SK-N-SH (cell line): ENCODE data around the gene MAN1A1. TPM values are rescaled to one million over a fixed set of nuclear protein-coding genes. Genes with fewer than 3 reads are reported as not detected.

Source experiments
- CTCF ChIA-PET: fragments of 300-600, 350-600 bp; formaldehyde crosslinking; extraction: SDS; loops from one replicate; lab custom pipeline; 2021; lab: Yijun Ruan, JAX
- POLR2A ChIA-PET: fragments of 350-600 bp; sonication (Branson Sonifier 250); formaldehyde crosslinking; extraction: SDS; loops from one replicate; lab custom pipeline; 2020; ENCODE audit warnings: antibody characterized with exemption, inconsistent platforms; lab: Yijun Ruan, JAX
- DNase-seq: peaks from one replicate; pipeline ENCODE4 v3.0.0; 2012
- H2AFZ ChIP-seq: fragments of 200-600 bp; sonication (generic); 2 replicates; pipeline ENCODE4 v1.8.1; 2016; ENCODE audit warnings: antibody characterized with exemption, mild to moderate bottlenecking, low read depth
- H3F3A ChIP-seq: fragments of 200-600 bp; sonication (generic); replicated peaks from 2 replicates; pipeline ENCODE3; 2016; ENCODE audit warnings: antibody characterized with exemption, mild to moderate bottlenecking; ENCODE audit not compliant: insufficient read depth
- H3K27ac ChIP-seq, 2 experiments: fragments of 200-500 bp in 1 of 2; fragments of 200-600 bp in 1 of 2; sonication (Bioruptor generic) in 1 of 2; sonication (generic), shearing (Covaris generic) in 1 of 2; 2 replicates each; pipeline versions ENCODE4 v1.5.1 to v1.6.1; 2014 to 2016; ENCODE audit warnings: low read depth in 2 of 2, inconsistent platforms in 1 of 2, low read length in 1 of 2, mild to moderate bottlenecking in 1 of 2, mixed read lengths in 1 of 2
- H3K27me3 ChIP-seq: fragments of 200-600 bp; sonication (generic), shearing (Covaris generic); 2 replicates; pipeline ENCODE4 v1.6.1; 2016; ENCODE audit warnings: mixed run types; ENCODE audit not compliant: insufficient read depth
- H3K36me3 ChIP-seq, 2 experiments: fragments of 200-500 bp in 1 of 2; fragments of 200-600 bp in 1 of 2; sonication (Bioruptor generic) in 1 of 2; sonication (generic) in 1 of 2; replicated peaks in 1 of 2; 2 replicates each; pipeline versions ENCODE3 to v1.5.1; 2014 to 2016; ENCODE audit warnings: low read length in 1 of 2, mild to moderate bottlenecking in 1 of 2; ENCODE audit not compliant: insufficient read depth in 2 of 2, control insufficient read depth in 1 of 2
- H3K4me1 ChIP-seq, 2 experiments: fragments of 200-500 bp in 1 of 2; fragments of 200-600 bp in 1 of 2; sonication (Bioruptor generic) in 1 of 2; sonication (generic), shearing (Covaris generic) in 1 of 2; 2 replicates each; pipeline versions ENCODE4 v1.5.1 to v1.6.1; 2014 to 2016; ENCODE audit warnings: low read depth in 1 of 2, low read length in 1 of 2, mixed run types in 1 of 2; ENCODE audit not compliant: insufficient read depth in 2 of 2, control insufficient read depth in 1 of 2
- H3K4me2 ChIP-seq: fragments of 200-600 bp; sonication (generic), shearing (Covaris generic); 2 replicates; pipeline ENCODE4 v1.6.1; 2017; ENCODE audit warnings: mixed run types
- H3K4me3 ChIP-seq, 2 experiments: fragments of 200-500 bp in 1 of 2; fragments of 200-600 bp in 1 of 2; sonication (Bioruptor generic) in 1 of 2; sonication (generic), shearing (Covaris generic) in 1 of 2; 2 replicates each; pipeline versions ENCODE4 v1.5.1 to v1.8.1; 2014 to 2016; ENCODE audit warnings: low read depth in 2 of 2, inconsistent platforms in 1 of 2, low read length in 1 of 2, mild to moderate bottlenecking in 1 of 2, mixed read lengths in 1 of 2, moderate library complexity in 1 of 2
- H3K79me2 ChIP-seq: fragments of 200-600 bp; sonication (generic); 2 replicates; pipeline ENCODE4 v1.8.1; 2017; ENCODE audit warnings: mild to moderate bottlenecking; ENCODE audit not compliant: insufficient read depth
- H3K9ac ChIP-seq: fragments of 200-600 bp; sonication (generic); 2 replicates; pipeline ENCODE4 v1.6.1; 2017; ENCODE audit warnings: mixed run types
- H3K9me2 ChIP-seq: fragments of 200-600 bp; sonication (generic); 2 replicates; pipeline ENCODE4 v1.6.1; 2017; ENCODE audit warnings: mixed run types
- H3K9me3 ChIP-seq: fragments of 200-600 bp; sonication (generic); 2 replicates; pipeline ENCODE4 v1.6.1; 2017; ENCODE audit warnings: mixed run types, mild to moderate bottlenecking, moderate library complexity
- H4K20me1 ChIP-seq: fragments of 200-600 bp; sonication (generic); 2 replicates; pipeline ENCODE4 v1.6.1; 2017; ENCODE audit warnings: mild to moderate bottlenecking, mixed run types; ENCODE audit not compliant: insufficient read depth
- CTCF ChIP-seq: fragments of 200-600 bp; sonication (generic); IDR thresholded peaks from 2 replicates; pipeline ENCODE4 v1.6.1; 2017; ENCODE audit warnings: antibody characterized with exemption, mild to moderate bottlenecking, moderate library complexity
- FOXJ3 ChIP-seq: sonication (generic); formaldehyde crosslinking; IDR thresholded peaks from 2 replicates; pipeline ENCODE4 v1.5.1; 2020; ENCODE audit warnings: mild to moderate bottlenecking, missing genetic modification reagents
- GATA2 ChIP-seq: sonication (generic); formaldehyde crosslinking; IDR thresholded peaks from 2 replicates; pipeline ENCODE4 v1.5.0; 2020; ENCODE audit warnings: mild to moderate bottlenecking, missing genetic modification reagents
- MXI1 ChIP-seq: IDR thresholded peaks from 2 replicates; pipeline ENCODE4 v1.6.1; 2012; ENCODE audit warnings: mild to moderate bottlenecking, low read depth, low read length, improper control_type of control experiment
- PBX3 ChIP-seq: IDR thresholded peaks from 2 replicates; pipeline ENCODE4; 2012
- RAD21 ChIP-seq: IDR thresholded peaks from 2 replicates; pipeline ENCODE4 v1.6.1; 2012; ENCODE audit warnings: mild to moderate bottlenecking, low read length
- RXRA ChIP-seq: IDR thresholded peaks from 2 replicates; pipeline ENCODE4 v1.4.0; 2012; ENCODE audit warnings: low read depth, mild to moderate bottlenecking, borderline replicate concordance
- SMC3 ChIP-seq: IDR thresholded peaks from 2 replicates; pipeline ENCODE4 v1.6.1; 2012; ENCODE audit warnings: low read depth, low read length, improper control_type of control experiment
- USF1 ChIP-seq: IDR thresholded peaks from 2 replicates; pipeline ENCODE4 v1.4.0; 2012; ENCODE audit warnings: low read depth, borderline replicate concordance
- ZBTB33 ChIP-seq: IDR thresholded peaks from 2 replicates; pipeline ENCODE4 v1.4.0; 2012; ENCODE audit warnings: low read depth, borderline replicate concordance
- WGBS: methylation state at CpG from one replicate; pipeline ENCODE4 v1.1.6; 2017; ENCODE audit warnings: low lambda C conversion rate; 5-methylcytosine and 5-hydroxymethylcytosine counted together
- polyA plus RNA-seq, 3 experiments: library from polyadenylated mRNA; depleted of rRNA; stranded (reverse); fragments of >200 nt; gene quantifications; 2 replicates each; pipeline ENCODE4 v1.2.3, GENCODE V29; 2012

MAN1A1 gene
- polyA plus RNA-seq, 1 of the 3 experiments (the other 2 are of a cell fraction) = 28.0 TPM

GRCh38 chr6:119350952-119351372 lies 1.4 kb upstream of the MAN1A1 start:
- H3K9me3 ChIP-seq = no peaks in the 10 kb centered on the region
- DNase-seq = peak; percentile 32
- H3K4me3 ChIP-seq = peak overlapping the region; percentile 87 to 94
- peaks cover 11% of the 10 kb centered on the region for H3F3A ChIP-seq
- H3K4me2 ChIP-seq = peak overlapping the region; percentile 94
- CTCF ChIA-PET = interaction anchor here (0.5 to 2.3 kb wide), 29 partner anchors 8 to 1954 kb away, joined by 3 to 32 read pairs (median 3); no protein-coding TSS in a partner anchor
- H3K9me2 ChIP-seq = no peaks in the 10 kb centered on the region
- TF ChIP-seq RAD21 = peak; percentile 78
- TF ChIP-seq CTCF = peak; percentile 77
- peak; percentile 61 for TF ChIP-seq SMC3
- no peak for TF ChIP-seq GATA2 (CRISPR knock-in tag)
- TF ChIP-seq ZBTB33 = no peak
- H3K27me3 ChIP-seq = no peaks in the 10 kb centered on the region
- POLR2A ChIA-PET = interaction anchor here (0.8 kb wide), 1 partner anchor 201 kb away, joined by 4 read pairs; no protein-coding TSS in a partner anchor
- H3K27ac ChIP-seq = peak overlapping the region; percentile 68 to 86; a peak in 3 of 4 replicates
- peaks cover 14% of the 10 kb centered on the region for H3K79me2 ChIP-seq
- H3K9ac ChIP-seq = peak overlapping the region; percentile 77; the same call in 1 of the 2 replicates
- H3K4me1 ChIP-seq = peaks cover 0 to 9% of the 10 kb centered on the region in 2 experiments; a peak in 3 of 4 replicates
- H3K36me3 ChIP-seq = peaks cover 0 to 7% of the 10 kb centered on the region in 2 experiments
- WGBS = 24% methylated on average over 3 of the region's 3 CpGs
- peak overlapping the region; percentile 96 for H2AFZ ChIP-seq
- H4K20me1 ChIP-seq = peaks cover 21% of the 10 kb centered on the region

GRCh38 chr6:119350202-119350951 lies 816 bp upstream of the MAN1A1 start:
- TF ChIP-seq RXRA = no peak
- no peak for TF ChIP-seq PBX3
- no peak for TF ChIP-seq MXI1
- no peak for TF ChIP-seq FOXJ3 (CRISPR knock-in tag)
- TF ChIP-seq USF1 = no peak
- TF ChIP-seq, all 33 proteins: peak for 0
- H3K9me2 ChIP-seq = no peaks in the 10 kb centered on the region
- peak overlapping the region; percentile 68 to 86 for H3K27ac ChIP-seq
- no peaks in the 10 kb centered on the region for H3K9me3 ChIP-seq
- H3K4me2 ChIP-seq = peak overlapping the region; percentile 94
- peaks cover 0 to 9% of the 10 kb centered on the region in 2 experiments; a peak in 3 of 4 replicates for H3K4me1 ChIP-seq
- peaks cover 0 to 7% of the 10 kb centered on the region in 2 experiments for H3K36me3 ChIP-seq
- peak overlapping the region; percentile 87 to 94 for H3K4me3 ChIP-seq
- CTCF ChIA-PET = interaction anchor here (0.5 to 2.3 kb wide), 30 partner anchors 9 to 1955 kb away, joined by 3 to 32 read pairs (median 3); no protein-coding TSS in a partner anchor
- peak overlapping the region; percentile 96 for H2AFZ ChIP-seq
- 2% methylated on average over 15 of the region's 24 CpGs for WGBS
- POLR2A ChIA-PET = interaction anchor here (0.8 kb wide), 1 partner anchor 201 kb away, joined by 4 read pairs; no protein-coding TSS in a partner anchor
- peaks cover 21% of the 10 kb centered on the region for H4K20me1 ChIP-seq
- H3F3A ChIP-seq = peaks cover 11% of the 10 kb centered on the region
- H3K27me3 ChIP-seq = no peaks in the 10 kb centered on the region
- peaks cover 17% of the 10 kb centered on the region for H3K79me2 ChIP-seq
- H3K9ac ChIP-seq = peak overlapping the region; percentile 77
- DNase-seq = peak; percentile 15
